Measurements from ENCODE around the gene ELANE. TPM values are rescaled to one million over a fixed set of nuclear protein-coding genes. Genes with fewer than 3 reads are reported as not detected.

ELANE gene
- total RNA-seq, 1 donor, result 0.09 TPM

DNA sequence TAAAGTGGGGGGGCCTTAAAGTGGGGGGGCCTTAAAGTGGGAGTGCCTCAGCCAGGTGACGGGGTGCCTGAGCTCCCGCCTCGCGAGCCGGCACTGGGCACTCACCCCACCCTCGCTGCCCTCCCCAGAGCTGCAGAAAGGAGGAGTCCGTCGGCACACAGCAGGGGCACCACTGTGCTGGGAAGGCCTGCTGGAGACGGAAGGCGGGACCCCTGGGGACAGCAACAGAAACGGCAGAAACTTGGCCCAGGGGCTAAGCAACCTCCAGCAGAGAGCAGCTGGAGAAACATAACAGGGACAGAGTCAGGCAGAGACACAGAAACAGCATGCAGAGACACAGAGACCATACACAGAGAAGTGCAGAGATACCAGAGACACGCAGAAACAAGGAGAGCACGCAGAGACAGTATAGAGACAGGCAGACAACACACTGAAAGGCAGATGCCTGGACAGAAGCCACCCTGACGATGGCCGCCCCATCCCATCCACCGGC, 15.2 kb downstream of the ELANE start:
- H3K4me3 ChIP-seq (ENCODE audit: low read depth, low read length), result no peak overlapping the region
- DNase-seq (ENCODE audit: low read depth), result no peak
- no peak for TF ChIP-seq CTCF (IDR thresholded peaks at IDR 0.05; ENCODE audit: insufficient read depth, low read length)

- no peak for TF ChIP-seq CTCF (IDR thresholded peaks at IDR 0.05; ENCODE audit: insufficient read depth, low read length)
- no peak for DNase-seq (ENCODE audit: low read depth)
- no peak overlapping the region for H3K4me3 ChIP-seq (ENCODE audit: low read depth, low read length)
Measured at GRCh38 chr19:867855-868457, 15.9 kb downstream of the ELANE start.

- no peak for DNase-seq (ENCODE audit: low read depth)
- no peak overlapping the region for H3K4me3 ChIP-seq (ENCODE audit: low read depth, low read length)
- TF ChIP-seq CTCF (IDR thresholded peaks at IDR 0.05; ENCODE audit: insufficient read depth, low read length), result no peak
Measured at GRCh38 chr19:868458-869244, 16.5 kb downstream of the ELANE start.

DNA sequence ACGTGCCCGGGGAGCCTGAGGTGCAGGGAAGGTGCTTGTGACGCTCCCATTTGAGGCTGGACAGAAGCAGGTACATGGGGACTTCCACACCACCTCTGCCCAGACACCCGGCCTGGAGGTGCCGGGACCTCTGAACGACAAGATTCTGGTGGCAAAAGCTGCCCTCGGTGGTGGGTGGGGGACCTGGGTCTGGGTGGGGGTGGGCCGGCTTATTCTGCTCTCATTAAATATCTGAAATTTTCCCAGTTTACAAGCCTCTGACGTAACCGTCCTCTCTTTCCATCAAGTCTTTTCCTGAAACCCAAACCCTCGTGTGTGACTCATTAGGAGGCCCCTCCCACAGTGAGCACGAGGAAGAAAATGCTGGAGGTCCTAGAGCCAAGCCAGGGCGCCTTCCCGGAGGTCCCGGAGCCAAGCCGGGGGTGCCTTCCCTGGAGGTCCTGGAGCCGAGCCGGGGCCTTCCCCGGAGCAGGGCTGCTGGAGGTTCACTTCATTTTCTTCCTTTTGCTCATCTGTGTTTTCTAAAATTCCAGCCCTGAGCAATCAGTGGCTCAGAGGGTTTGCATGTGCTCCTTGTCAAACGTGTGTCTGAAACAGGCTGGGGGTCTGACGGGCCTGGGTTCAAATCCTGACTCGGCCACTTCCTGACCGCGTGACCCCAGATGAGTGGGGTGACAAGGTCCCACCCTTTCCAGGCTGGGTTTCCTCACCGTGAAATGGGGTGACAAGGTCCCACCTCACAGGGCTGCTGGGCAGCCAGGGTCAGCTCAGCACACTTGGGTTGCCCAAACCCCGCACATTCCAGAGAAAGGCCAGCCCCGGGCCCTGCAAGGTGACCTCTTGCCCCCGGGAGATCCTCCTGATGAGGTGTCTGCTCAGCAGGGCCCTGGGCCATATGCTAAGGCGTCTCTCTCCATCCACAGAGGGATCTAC, 17.4 kb downstream of the ELANE start:
- no peak overlapping the region for H3K4me3 ChIP-seq (ENCODE audit: low read depth, low read length)
- no peak for TF ChIP-seq CTCF (IDR thresholded peaks at IDR 0.05; ENCODE audit: insufficient read depth, low read length)
- peak; percentile 98 for DNase-seq (ENCODE audit: low read depth)

- H3K4me3 ChIP-seq (ENCODE audit: low read depth, low read length), result no peak overlapping the region
- DNase-seq (ENCODE audit: low read depth), result no peak
- no peak for TF ChIP-seq CTCF (IDR thresholded peaks at IDR 0.05; ENCODE audit: insufficient read depth, low read length)
Measured at GRCh38 chr19:870314-870713, 18.2 kb downstream of the ELANE start.

GRCh38 chr19:870963-871401, 18.9 kb downstream of the ELANE start:
- TF ChIP-seq CTCF (IDR thresholded peaks at IDR 0.05; ENCODE audit: insufficient read depth, low read length), result no peak
- DNase-seq (ENCODE audit: low read depth), result no peak
- H3K4me3 ChIP-seq (ENCODE audit: low read depth, low read length), result no peak overlapping the region

Data from fibroblast of the aortic adventitia (primary cell).